ENCODE data around the gene ATP1A2.
A peak's percentile ranks its signal among the peaks of the same experiment; 100 is the strongest.

The ATP1A2 gene

DNA sequence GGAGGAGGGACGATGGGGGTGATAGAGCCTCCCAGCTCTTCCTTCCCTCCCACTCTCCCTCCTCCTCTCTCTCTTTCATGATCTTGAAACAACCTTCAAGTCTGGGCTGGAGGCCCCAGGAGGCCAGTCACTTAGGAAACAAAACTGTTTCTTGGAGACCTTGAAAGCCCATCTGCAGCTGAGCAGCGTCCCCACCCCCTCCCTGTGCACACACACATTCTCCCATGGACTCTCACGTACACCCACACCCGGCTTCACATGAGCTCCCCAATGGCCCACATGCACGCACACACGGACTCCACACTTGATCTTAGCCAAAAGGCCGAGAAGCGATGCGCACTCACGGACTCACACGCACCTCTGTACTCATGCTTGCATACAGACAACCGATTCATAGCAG is 3.2 kb upstream of the ATP1A2 start:
- H3K4me3 ChIP-seq (ENCODE audit: low read depth, low read length): no peak overlapping the region
- no peak for TF ChIP-seq CTCF (IDR thresholded peaks at IDR 0.05; ENCODE audit: low read depth, low read length)

DNA sequence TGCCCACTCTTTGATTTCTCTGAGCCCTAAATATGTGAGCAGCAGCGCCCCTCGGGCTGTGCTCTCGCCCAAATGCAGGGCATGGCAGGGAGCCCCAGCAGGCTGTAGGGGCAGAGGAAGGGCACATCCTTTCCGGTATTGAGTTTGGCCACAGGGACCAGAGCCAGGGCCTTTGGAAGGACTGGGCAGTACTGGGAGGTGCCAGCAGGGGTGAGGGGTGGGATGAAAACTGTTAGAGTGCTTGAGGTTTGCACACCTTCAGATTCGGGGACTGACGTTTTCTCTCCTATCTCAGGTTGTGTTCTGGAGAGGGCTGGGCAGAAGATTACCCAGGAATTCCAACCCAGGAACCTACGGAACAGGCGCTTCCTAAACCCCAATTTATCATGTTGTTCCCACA is 2.2 kb upstream of the ATP1A2 start:
- no peak for TF ChIP-seq CTCF (IDR thresholded peaks at IDR 0.05; ENCODE audit: low read depth, low read length)
- no peak overlapping the region for H3K4me3 ChIP-seq (ENCODE audit: low read depth, low read length)

GRCh38 chr1:160114085-160114484 is 1.5 kb upstream of the ATP1A2 start:
- no peak for TF ChIP-seq CTCF (IDR thresholded peaks at IDR 0.05; ENCODE audit: low read depth, low read length)
- no peak overlapping the region for H3K4me3 ChIP-seq (ENCODE audit: low read depth, low read length)

GRCh38 chr1:160116283-160117147 is 956 bp downstream of the ATP1A2 start:
- H3K4me3 ChIP-seq (ENCODE audit: low read depth, low read length): peak overlapping the region; percentile 8; the same call in 1 of the 2 replicates
- TF ChIP-seq CTCF (IDR thresholded peaks at IDR 0.05; ENCODE audit: low read depth, low read length): no peak

DNA sequence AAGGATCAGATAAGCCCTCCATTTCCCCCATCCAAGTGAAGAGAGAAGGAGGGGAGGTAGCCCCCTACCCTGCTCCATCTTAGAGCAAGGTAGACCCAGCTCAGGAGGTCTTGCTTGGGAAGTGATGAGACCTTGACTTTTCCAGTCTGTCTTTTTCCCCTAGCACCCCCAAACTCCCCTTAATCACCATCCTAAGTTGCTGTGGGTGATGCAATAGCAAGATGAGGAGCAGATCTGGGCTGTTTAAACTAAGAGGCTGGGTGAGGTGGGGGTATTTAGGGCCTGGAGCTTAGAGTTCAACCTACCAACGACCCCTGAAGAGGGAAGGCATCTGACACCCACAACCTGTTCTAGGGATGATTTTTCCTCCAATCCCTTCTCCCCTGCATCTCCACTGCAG is 1.7 kb downstream of the ATP1A2 start:
- TF ChIP-seq CTCF (IDR thresholded peaks at IDR 0.05; ENCODE audit: low read depth, low read length): no peak

DNA sequence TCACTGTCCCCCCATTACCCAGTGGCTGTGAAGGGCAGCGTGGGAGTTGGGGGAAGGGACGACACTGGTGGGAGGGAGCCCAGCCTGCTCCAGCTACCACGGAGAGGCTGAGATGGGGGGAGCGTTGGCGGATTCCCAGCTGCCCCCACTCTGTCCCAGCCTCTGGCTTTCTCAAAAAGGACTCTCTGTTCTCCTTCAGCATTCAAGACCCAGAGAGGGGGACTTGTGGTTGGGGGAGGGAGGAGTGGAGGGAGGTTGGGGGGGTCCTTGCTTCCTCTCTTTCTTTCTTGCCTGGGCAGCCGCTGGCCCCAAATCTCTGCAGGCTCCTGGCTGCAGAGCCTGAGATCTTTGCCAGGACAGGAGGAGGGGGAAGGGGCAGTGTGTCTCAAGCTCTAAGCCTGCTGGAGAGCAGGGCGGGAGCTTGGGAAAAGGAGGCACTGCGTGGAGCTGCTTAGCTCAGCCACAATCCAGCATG is 2.2 kb downstream of the ATP1A2 start:
- H3K4me3 ChIP-seq (ENCODE audit: low read depth, low read length): no peak overlapping the region

More for the DNA sequence above, 1.7 kb downstream of the ATP1A2 start:
- no peak overlapping the region for H3K4me3 ChIP-seq (ENCODE audit: low read depth, low read length)

More for the DNA sequence above, 2.2 kb downstream of the ATP1A2 start:
- no peak for TF ChIP-seq CTCF (IDR thresholded peaks at IDR 0.05; ENCODE audit: low read depth, low read length)

Measured in WI38 (cell line).